CD4-positive, alpha-beta T cell treated with Interleukin-4 for 1 hour (primary cell): ENCODE results near the gene SPACA9.

Source experiments
- DNase-seq, 2 donors: peaks; one replicate each; pipeline ENCODE4 v3.0.0-alpha.2; 2020 to 2022

SPACA9 gene

DNA sequence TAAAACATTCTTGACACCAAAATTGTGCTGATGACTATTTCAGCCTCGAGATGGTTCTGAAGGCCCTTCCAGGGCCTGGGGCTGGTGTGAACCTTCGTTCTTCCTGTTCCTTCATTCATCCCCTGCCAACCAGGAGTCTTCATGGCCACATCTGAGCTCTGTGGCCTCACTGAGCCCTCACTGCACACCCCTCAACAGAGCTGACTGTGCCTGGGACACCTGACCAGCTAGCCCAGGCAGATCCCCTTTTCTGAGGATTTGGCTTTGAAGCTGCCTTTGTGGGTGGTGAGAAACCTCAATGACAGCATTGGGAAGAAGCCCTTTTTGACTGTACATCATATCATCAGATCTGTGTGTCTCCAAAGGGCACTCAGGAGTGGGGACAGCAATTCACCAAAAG, 14.4 kb upstream of the SPACA9 start:
- no peak for DNase-seq

DNA sequence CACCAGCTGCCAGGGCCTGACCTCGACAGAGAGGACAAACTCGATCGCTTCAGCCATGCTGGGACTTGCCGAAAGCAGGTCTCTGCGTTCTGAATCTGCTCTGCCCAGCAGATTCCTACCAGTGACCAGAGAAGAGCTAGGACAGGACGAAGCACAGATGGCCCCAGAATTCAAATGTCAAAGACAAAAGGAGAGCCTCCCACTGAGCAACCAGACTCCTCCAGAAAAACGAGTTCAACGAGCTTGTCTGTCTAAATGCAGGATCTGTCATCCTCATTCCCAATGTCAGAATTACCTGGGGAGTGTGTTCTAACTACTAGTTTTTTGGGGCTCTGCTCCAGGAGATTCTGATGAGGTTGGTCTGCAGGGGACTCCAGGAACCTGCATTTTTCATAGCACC, 14.0 kb upstream of the SPACA9 start:
- DNase-seq: no peak

DNA sequence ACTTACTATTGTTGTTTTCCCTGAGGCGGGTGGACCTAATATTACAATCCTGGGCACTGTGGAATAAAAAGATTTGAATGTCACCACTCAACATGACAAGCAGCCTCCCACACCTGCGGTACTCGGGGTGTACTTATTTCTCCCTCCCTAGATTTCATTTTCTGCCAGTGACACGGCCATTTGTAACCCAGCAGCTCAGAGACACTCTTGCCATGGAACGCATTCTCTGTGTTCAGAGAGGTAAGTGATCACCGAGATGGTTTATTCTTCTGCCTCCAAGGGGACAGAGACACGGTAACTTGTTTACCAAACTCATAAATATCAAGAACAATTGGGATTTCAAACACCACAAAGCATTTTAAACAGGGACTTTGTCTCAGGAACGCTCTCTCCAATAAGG, 11.8 kb upstream of the SPACA9 start:
- no peak for DNase-seq

DNA sequence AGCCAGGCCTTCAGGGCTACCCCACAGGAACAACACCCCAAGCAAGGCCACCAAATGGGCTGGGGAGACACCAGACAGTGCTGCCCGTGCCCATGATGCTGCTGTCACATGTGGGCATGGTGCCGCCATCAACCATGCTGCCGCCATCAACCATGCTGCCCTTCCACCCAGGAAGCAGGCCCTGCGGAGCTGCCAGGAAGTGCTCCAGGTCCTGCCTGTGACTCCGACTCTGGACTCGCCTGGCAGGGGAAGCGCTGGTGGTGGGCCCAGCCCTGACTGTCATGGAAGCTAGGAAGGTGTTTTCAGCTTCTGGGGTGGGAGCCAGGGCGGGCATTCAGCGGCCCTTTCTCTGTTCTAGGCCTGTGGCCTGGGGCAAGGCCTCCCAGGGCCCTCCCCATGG, 9.4 kb upstream of the SPACA9 start:
- DNase-seq: no peak

DNA sequence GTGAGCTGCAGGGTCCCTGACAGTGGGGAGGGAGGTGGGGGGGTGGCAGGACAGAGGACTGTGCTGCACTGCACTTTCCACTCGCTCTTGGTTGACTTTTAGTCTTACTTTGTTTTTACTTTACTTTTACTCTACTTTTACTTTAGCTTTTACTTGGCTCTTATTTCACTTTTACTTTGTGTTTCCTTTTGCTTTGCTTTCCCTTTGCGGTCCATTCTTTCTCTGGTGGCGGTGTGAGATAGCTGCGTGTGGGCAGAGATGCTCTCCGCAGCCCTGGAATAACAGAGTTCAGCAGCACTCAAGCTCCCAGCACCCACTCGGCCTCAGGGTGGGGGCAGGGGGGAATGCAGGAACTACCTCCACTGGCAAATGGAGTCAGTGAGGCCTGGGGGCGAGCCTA, 5.3 kb upstream of the SPACA9 start:
- no peak for DNase-seq

DNA sequence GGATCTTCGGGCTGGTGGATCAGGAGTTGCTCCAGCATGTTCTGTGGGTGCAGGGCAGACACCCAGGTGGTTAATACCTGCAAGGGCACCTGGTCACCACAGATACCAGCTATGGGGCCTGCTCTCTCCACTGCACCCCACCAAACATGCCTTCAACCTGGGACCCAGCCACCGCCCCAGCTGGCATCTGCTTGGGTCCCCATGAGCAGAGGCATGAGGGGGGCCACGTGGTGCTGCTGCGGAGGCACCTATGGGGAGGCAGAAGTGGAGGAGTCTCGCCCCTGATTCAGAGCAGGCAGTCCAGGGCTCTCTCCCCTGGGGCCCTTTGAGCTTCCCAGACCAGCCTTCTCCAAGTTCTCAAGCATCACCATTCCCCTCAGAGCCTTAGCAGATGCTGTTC, 3.5 kb upstream of the SPACA9 start:
- no peak for DNase-seq

DNA sequence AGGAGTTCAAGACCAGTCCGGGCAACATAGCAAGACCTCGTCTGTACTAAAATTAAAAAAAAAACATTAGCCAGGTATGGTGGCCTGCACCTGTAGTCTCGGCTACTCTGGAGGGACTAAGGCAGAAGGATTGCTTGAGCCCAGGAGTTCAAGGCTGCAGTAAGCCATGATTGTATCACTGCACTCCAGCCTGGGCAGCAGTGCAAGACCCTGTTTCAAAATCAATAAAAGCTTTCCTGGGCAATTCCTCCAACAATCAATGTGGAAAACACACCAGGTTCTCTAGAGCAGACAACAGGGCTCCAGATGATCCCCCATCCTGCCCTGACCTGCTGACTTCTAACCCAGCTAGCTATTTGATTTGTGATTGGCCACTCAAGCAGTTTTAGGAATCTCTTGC, 1.8 kb upstream of the SPACA9 start:
- DNase-seq: no peak

DNA sequence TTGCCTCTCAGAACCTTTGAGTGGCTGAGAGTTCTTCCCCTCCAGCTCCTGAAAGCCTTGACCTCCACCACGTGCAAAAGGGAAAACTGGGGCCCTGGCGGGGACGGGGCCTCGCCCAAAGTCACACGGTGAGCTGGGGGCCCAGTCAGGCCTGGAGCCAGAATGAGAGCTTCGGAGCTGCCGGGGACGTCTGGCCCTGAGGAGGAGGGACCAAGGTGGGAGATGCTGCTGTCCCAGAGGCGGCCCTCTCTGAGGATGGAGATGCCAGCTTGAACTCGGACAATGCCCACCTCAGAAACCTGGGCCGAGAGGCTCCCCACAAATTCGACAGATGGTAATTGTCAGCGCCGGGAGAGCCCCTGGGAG, 1.3 kb upstream of the SPACA9 start:
- DNase-seq: no peak

DNA sequence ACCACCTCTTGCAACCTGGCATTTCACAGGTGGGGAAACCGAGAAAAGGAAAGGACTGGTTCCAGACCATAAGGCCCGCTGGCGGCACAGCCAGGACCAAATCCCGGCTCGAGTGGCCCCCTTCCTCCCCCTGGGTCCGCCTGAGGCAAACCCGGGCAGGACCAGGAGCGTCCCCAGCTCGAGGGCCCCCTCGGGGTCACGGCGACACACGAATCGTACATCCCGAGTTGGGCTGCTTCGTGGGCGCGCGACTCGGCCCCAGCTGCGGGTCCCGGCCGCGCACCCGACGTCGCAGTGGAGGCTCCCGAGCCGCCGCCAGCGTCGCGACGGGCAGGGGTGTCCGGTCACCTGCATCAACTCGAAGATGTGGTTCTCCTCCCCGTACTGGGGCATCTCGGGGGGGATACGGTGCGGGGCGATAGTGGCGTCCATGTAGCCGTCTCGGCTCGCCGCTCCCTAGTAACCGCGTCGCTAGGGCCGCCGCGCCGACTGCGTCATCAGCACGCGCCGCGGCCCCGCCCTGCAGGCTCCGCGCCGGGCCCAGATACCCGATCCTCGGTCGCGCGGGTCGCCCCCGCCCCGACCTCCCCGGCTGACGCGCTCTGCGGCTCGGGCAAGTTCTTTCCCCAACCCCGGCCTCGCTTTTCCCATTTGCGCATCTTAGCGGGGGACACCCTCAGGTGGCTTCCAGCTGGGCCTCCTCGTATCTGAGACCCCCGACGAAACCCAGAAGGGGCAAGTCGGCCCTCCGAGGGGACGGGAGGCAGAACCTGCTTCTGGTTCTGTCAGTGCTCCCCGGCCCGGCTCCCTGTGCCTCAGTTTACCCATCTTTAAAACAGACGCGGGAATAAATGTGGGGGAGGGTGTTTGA, 639 bp upstream of the SPACA9 start, which contains the start of gene AK8:
AK8 (minus strand) TSS at position 461 of the 871 bp plus-strand sequence; CDS start at position 432, 29 bp downstream.
- peak; percentile 72 to 78 for DNase-seq

DNA sequence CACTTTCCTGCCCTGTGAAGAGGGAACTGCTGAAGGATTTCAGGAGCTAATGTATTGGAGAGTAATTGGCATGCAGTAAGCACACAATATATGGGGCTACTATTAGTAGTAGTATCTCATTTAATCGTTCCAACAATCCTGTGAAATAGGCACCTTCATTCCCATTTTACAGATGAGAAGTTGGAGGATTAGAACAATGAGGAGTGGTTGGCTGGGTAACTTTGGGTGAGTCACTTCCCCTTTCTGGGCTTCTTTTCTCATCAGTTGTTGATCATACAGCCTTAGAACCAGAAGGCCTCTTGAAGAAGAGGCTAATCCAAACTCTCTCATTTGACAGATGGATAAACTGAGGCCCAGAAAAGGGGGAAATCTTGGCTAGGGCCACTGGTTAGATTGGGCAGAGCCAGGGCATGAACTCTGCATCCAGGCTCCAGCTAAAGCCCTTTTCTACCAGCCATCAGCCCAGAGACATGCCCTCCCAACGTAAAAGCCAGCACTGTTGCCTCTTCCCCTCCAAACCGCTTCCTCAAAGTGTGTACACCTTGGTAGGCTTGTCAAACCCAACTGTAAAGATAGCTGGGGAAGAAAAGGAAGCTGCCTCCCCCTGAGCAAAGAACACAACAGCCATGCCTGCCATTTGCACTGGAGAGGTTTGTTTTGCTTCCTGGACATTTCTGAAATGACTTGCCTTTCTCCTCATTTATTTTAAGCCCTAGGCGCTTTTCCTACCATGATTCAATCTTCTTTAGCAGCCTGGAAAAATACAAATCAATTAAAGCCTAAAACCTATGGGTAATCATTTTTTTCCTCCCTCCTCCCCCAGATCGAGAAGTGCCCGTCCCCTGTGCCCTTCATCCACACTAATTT, 992 bp downstream of the SPACA9 start:
- DNase-seq: no peak

DNA sequence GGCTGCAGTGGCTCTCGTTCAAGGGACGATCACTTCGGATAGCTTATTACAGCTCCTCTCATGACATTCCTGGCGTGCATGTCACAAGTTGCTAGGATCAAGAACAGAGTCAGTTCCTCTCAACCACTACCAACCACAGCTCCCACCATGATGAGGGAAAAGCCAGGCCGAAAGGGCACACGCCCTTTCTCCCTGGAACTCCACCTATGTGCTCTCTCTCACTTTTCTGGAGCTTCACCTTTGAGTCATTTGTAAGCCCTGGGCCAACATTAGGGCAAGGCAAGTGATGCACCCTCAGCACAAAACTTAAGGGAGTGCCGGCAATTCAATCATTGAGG, 1.6 kb downstream of the SPACA9 start:
- DNase-seq: no peak

DNA sequence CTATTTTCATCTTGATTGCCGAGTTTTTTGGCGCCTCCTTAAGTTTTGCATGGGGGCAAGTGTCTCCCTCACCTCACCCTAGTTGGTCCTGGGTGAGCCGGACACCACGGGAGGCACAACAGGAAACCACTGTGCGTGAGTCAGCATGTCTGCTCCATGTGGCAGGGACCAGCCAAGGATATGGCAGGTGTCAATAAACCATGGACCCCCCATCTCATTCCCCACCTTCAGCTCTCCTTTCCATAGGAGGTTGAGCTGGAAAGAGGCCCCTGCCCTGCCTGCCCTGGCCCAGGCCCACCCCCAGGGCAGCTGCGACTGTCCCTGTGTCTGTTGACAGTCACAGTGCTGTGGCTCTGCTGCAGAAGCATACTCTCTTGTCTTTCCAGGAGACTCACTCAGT, 3.1 kb downstream of the SPACA9 start:
- DNase-seq: no peak

DNA sequence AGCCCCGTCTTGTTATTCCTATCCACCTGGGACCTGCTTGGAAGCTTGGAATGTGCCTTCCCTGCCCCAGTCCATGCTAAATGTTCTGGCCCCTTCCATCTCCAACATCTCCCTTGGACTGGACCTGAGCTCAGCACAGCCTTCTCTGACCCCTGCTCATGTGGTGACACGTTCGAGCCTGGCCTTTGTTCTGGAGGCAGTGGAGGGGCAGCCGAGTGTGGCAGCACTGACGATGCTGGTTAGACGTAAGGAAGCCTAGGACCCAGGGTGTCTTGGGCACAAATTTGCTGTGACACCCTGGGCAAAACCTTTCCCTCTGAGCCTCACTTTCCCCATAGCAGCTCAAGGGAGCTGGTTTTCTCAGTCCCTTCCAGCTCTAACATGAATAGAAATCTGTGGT, 3.9 kb downstream of the SPACA9 start:
- DNase-seq: no peak

DNA sequence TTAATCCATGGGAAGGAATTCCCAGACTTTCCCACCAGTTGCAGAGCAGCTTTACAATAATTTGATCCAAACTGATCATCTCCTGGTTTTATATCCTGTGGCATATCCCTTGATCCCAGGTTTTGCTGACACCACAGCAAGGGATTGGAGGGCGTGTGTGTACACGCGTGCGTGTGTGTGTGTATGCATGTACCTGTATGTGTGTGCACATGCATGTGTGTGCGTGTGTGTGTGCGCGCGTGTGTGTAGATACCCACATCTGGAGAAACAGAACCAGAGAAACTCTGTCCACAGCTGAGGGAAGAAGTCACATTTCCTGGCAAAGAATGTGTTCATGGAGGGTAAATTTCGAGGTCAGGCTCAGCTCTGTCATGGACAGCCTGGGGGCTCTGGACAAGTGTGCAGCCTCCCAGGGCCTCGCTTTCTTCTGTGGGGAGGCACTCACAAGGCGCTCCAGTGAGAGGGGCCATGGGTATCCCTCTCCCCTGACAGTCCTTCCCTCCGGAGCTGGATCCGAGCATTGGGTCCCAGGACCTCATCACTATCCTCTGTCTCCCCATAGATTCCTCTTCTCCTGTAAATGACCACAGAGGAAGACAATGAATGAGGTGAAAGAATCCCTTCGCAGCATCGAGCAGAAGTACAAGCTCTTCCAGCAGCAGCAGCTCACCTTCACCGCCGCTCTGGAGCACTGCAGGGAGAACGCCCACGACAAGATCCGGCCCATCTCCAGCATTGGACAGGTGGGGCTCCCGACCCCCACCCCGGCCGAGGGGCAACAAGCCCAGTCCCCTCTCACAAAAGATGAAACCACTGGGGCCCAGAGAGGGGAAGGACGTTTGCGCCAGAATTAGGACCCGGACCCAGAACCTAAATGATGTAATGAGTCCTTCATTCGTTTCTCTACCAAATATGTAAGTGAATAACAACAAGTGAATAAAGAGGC, 4.9 kb downstream of the SPACA9 start:
- DNase-seq: no peak

DNA sequence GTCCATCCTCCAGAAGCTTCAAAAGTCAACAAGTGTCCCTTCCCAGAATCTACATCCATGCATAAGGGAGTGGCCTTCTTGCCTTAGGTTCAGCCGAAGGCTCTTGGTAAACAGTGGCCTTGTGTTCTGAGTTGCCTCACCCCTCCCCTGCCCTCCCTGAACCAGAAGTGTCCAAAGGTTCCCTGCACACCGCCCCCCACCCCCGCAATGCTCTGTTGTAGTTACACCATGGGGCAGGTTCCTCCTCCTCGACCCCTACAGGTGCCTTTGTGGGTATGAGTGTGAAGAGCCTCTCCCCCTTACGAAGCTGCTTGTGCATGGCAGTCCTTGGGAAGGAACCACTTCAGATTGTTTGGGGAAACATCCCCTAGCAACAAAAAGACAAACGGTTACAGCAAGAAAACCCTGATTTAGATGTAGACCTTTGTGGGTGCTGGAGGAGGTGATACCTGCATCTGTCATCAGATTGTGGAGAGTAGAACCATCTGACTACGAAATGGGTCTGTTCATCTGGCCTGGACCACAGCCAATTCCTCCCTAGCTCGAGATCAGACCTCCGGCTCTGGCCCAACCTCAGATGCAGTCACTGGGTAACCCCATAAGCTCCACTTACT, 7.1 kb downstream of the SPACA9 start:
- no peak for DNase-seq

DNA sequence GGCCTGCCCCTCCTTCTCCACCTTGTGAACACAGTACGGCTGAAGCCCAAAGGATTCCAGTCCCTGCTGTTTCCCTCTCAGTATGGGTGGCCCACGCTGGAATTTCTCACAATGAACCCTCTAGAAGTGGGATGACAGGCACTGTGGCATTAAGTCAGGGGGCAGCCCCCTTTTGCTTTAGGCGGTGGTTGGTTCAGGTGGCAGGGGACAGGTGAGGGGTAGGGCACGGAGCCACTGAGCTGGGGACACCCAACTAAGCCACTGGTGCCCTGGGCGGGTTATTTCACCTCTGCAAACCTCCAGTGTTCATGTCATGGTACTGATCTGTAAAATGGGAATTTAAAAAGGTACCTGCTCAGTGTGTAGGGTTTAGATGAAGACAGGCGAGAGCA, 7.6 kb downstream of the SPACA9 start:
- DNase-seq: no peak

DNA sequence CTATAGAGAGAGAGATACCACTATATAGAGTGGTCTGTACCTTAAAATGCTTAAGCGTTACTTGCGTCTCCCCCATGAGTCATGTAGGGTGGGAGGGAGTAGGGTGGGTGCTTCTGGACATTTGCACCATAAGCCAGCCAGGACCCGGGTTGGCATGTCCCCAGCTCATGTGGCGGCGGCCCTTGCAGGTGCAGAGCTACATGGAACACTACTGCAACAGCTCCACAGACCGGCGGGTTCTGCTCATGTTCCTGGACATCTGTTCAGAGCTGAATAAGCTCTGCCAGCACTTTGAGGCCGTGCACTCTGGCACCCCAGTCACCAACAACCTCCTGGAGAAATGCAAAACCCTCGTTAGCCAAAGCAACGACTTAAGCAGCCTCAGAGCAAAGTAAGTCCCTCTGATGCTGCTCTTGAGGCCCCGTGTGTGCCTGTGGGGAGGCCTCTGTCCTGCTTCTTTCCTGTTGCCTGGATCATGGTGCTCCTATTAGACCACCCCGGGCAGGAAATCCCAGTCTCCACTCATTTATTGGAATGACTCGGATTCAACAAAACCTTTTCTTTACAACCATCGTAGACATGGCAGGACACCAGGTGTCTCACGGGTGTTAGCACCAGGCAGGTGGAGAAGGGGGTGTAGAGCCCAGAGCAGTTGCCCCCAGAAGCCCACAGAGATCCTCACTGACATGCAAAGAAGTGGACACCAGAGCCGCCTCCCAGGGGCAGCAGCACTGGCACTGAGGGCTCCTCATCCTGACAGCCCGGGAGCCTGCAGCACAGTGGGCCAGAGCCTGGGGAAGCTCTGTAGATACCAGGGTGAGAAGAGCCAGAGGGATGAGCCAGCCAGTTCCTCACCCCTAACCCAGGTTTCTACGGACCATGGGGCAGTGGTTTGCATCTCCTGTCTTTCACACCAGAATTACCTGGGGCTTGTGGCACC, 8.8 kb downstream of the SPACA9 start:
- DNase-seq: no peak

DNA sequence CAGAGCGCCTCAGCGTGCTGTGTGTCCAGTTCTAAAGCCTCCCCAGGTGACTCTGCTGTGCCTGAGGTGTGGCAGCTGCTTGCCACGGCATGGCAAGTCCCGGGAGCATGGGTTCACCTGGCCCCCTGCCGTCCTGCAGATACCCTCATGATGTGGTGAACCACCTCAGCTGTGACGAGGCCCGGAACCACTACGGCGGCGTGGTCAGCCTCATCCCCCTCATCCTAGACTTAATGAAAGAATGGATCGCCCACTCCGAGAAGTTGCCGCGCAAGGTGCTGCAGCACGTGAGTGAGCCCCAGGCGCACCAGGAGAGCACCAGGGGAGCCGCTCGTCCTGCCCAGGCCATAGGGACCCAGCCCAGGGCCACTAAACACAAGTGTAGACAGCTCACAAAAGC, 9.5 kb downstream of the SPACA9 start:
- DNase-seq: no peak

DNA sequence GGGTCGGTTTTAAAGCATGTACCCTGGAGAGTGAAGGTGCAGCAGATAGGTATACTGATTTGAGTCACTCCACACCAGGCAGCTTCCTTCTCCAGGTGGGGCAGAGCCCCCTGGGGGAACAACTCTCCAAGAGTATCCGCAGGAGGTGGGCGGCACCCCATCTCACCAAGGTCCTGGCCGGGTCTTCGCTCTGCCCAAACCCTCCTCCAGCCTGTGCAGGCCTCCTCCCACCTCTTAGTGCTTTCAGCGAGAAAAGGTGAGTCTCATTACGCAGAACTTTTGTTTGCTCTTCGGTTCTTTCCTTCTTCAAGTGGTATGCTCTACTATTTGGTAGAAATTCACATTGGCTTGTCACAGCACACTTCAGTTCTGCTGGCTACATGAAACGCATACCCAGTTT, 13.7 kb downstream of the SPACA9 start:
- no peak for DNase-seq

DNA sequence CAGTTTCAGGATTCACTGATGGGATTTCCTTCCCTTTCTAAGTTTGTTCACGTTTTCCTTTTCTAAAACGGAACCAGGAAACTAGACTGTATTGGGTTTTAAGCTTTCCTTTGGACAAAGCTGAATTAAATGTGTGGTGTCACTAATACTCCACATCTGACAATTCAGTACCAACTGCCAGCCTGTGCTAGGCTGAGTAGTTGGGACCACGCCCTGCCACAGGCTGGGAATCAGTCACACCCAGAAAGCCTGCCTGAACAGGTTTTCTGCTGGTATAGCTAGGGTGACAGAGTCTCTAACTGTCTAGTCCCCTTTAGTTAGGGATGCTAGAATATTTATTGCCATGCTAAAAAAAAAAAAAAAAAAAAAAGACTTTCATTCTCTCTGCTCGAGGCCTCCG, 15.6 kb downstream of the SPACA9 start:
- no peak for DNase-seq
